Panc1 (cell line): Measurements from ENCODE around the gene TSPO2. TPM values are rescaled to one million over a fixed set of nuclear protein-coding genes. Genes with fewer than 3 reads are reported as not detected.

ENCODE experiments used
- ATAC-seq: fragments of 200-7000 bp; cut with Tn5 transposase; 2 replicates; pipeline ENCODE4 v1.9.1; 2020; ENCODE audit warnings: mild to moderate bottlenecking, moderate library complexity
- BruUV-seq: library from RNA; stranded (reverse); fragments of 400-500 nt; replicated peaks from 2 replicates; lab custom pipeline; 2021; lab: Mats Ljungman, UMichigan
- CTCF ChIA-PET: fragments of 300-600 bp; sonication (Branson Sonifier 250); formaldehyde crosslinking; loops from one replicate; lab custom pipeline; 2022; ENCODE audit warnings: antibody characterized with exemption; lab: Charles Lee
- POLR2A ChIA-PET: fragments of 300-600 bp; sonication (Branson Sonifier 250); formaldehyde crosslinking; loops from one replicate; lab custom pipeline; 2022; ENCODE audit warnings: antibody characterized with exemption; lab: Charles Lee
- DNase-seq: peaks from one replicate; pipeline ENCODE4 v3.0.0-alpha.2; 2010; ENCODE audit warnings: low read depth, low spot score
- H3K27ac ChIP-seq: 2 replicates; pipeline ENCODE4 v1.5.1; 2011; ENCODE audit warnings: mild to moderate bottlenecking, low read length, inconsistent platforms
- H3K27me3 ChIP-seq: fragments of 200-500 bp; sonication (Bioruptor generic); 2 replicates; pipeline ENCODE4 v1.6.0; 2014; ENCODE audit warnings: low read length, inconsistent platforms; ENCODE audit not compliant: control insufficient read depth, insufficient read depth
- H3K36me3 ChIP-seq: fragments of 200-500 bp; sonication (Bioruptor generic); 2 replicates; pipeline ENCODE4 v1.5.1; 2014; ENCODE audit warnings: inconsistent platforms, mild to moderate bottlenecking, low read length, moderate library complexity; ENCODE audit not compliant: control insufficient read depth, insufficient read depth
- H3K4me1 ChIP-seq: 2 replicates; pipeline ENCODE4 v1.5.1; 2011; ENCODE audit warnings: inconsistent platforms, mild to moderate bottlenecking, low read length, moderate library complexity; ENCODE audit not compliant: control insufficient read depth, insufficient read depth
- H3K4me3 ChIP-seq, 2 experiments: 2 replicates each; pipeline ENCODE4 v1.5.1; 2011 to 2012; ENCODE audit warnings: low read depth in 2 of 2, low read length in 2 of 2, mild to moderate bottlenecking in 2 of 2, inconsistent platforms in 1 of 2, moderate library complexity in 1 of 2
- H3K9me3 ChIP-seq: fragments of 200-500 bp; sonication (Bioruptor generic); 2 replicates; pipeline ENCODE4 v1.5.1; 2014; ENCODE audit warnings: low read depth, mild to moderate bottlenecking, inconsistent platforms, low read length, moderate library complexity; ENCODE audit not compliant: control insufficient read depth, insufficient read depth
- POLR2AphosphoS5 ChIP-seq: IDR thresholded peaks from 2 replicates; pipeline ENCODE4 v1.6.1; 2012; ENCODE audit warnings: mild to moderate bottlenecking, low read depth, low read length, moderate library complexity
- SIN3A ChIP-seq: IDR thresholded peaks from 2 replicates; pipeline ENCODE4 v1.6.1; 2012; ENCODE audit warnings: low read depth, mild to moderate bottlenecking, low read length, moderate library complexity, borderline replicate concordance; ENCODE audit not compliant: insufficient read depth
- TCF7L2 ChIP-seq: IDR thresholded peaks from 2 replicates; pipeline ENCODE4 v1.6.1; 2011; ENCODE audit warnings: mild to moderate bottlenecking, low read depth, low read length, inconsistent platforms
- in situ Hi-C: cut with HindIII; loops from 2 replicates; pipeline ENCODE4 v1.10.0; 2016; ENCODE audit warnings: low sequenced_read_pairs, low pct_unique_long_range_greater_than_20kb
- intact Hi-C: fragments of 100-400 bp; cut with micrococcal nuclease; formaldehyde crosslinking; loops from one replicate; pipeline ENCODE4 v1.10.0; 2022; ENCODE audit not compliant: unreplicated experiment
- total RNA-seq: library from RNA; stranded (reverse); gene quantifications from one replicate; pipeline ENCODE4 v1.2.1, GENCODE V29; 2021; ENCODE audit not compliant: unreplicated experiment
- TF ChIP-seq, protein P1 (sequence below): fragments of 450-650 bp; IDR thresholded peaks from 2 replicates; pipeline ENCODE4 v1.5.1; 2017; ENCODE audit warnings: mild to moderate bottlenecking
- TF ChIP-seq, protein P2 (sequence below), 2 experiments: IDR thresholded peaks; 2 replicates each; pipeline ENCODE4 v1.6.1; 2011 to 2012; ENCODE audit warnings: low read depth in 2 of 2, control low read depth in 1 of 2, low read length in 1 of 2, mild to moderate bottlenecking in 1 of 2, moderate library complexity in 1 of 2; ENCODE audit not compliant: insufficient read depth in 1 of 2

The TSPO2 gene
- total RNA-seq, 1 experiment from 2014 or later, result not detected

DNA sequence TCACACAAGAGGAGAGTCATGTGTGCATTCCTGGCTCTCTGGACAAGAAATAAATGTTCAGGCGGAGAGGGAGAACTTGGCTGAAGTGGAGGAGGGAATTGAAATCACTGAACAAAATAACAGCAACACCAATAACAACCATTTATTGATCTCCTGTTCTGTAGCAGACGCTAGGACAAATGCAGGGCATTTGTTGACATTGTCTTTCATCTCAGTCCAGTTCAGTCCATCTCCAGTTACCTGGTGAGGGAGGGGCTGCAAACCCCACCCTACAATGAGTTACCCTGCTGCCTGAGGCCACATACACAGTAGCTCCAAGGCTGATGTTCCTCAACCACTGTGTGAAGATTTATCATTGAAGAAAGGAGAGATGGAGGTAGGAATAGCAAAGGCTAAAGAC, 30.6 kb upstream of the TSPO2 start:
- CTCF ChIA-PET, result no interaction called here
- no peak for TF ChIP-seq SIN3A
- TF ChIP-seq, protein P1, sequence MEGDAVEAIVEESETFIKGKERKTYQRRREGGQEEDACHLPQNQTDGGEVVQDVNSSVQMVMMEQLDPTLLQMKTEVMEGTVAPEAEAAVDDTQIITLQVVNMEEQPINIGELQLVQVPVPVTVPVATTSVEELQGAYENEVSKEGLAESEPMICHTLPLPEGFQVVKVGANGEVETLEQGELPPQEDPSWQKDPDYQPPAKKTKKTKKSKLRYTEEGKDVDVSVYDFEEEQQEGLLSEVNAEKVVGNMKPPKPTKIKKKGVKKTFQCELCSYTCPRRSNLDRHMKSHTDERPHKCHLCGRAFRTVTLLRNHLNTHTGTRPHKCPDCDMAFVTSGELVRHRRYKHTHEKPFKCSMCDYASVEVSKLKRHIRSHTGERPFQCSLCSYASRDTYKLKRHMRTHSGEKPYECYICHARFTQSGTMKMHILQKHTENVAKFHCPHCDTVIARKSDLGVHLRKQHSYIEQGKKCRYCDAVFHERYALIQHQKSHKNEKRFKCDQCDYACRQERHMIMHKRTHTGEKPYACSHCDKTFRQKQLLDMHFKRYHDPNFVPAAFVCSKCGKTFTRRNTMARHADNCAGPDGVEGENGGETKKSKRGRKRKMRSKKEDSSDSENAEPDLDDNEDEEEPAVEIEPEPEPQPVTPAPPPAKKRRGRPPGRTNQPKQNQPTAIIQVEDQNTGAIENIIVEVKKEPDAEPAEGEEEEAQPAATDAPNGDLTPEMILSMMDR, result no peak
- no peak for TF ChIP-seq POLR2AphosphoS5
- TF ChIP-seq TCF7L2, result no peak
- TF ChIP-seq, protein P2, sequence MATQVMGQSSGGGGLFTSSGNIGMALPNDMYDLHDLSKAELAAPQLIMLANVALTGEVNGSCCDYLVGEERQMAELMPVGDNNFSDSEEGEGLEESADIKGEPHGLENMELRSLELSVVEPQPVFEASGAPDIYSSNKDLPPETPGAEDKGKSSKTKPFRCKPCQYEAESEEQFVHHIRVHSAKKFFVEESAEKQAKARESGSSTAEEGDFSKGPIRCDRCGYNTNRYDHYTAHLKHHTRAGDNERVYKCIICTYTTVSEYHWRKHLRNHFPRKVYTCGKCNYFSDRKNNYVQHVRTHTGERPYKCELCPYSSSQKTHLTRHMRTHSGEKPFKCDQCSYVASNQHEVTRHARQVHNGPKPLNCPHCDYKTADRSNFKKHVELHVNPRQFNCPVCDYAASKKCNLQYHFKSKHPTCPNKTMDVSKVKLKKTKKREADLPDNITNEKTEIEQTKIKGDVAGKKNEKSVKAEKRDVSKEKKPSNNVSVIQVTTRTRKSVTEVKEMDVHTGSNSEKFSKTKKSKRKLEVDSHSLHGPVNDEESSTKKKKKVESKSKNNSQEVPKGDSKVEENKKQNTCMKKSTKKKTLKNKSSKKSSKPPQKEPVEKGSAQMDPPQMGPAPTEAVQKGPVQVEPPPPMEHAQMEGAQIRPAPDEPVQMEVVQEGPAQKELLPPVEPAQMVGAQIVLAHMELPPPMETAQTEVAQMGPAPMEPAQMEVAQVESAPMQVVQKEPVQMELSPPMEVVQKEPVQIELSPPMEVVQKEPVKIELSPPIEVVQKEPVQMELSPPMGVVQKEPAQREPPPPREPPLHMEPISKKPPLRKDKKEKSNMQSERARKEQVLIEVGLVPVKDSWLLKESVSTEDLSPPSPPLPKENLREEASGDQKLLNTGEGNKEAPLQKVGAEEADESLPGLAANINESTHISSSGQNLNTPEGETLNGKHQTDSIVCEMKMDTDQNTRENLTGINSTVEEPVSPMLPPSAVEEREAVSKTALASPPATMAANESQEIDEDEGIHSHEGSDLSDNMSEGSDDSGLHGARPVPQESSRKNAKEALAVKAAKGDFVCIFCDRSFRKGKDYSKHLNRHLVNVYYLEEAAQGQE (IDR thresholded peaks at IDR 0.05; ENCODE audit: insufficient read depth in 1 of 2, low read depth in 2 of 2, low read length in 1 of 2), result no peak
- BruUV-seq, result no TSS peak

DNA sequence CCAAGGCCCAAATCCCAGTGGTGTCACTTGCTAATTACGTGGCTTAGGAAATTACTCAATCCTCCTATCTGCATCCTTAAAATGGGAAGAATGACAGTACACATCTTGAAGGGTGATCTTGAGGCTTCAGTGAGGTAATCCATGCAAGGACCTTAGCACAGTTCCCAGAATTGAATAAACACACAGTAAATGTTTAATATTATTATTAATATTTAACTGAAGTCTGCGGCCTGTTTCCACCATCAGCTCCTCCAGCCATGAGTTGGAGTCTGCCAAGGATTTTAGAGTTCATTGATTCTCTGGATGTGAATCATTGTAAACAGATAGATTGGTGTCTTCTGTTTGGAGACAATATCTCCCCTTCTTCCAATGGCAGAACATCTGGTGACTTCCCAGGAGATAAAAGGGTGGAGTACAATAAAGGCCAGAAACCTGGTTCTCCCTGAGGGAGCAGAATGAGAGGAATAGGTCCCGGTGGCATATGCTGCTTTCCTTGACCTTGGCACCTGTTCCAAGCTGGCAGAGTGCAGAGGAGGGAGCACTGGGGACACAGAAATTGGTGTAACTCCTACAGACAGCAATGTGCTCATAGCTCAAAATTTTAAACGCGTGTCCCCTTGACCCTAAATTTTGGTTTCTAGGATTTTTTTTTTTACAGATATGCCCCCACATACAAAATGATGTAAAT, 28.7 kb upstream of the TSPO2 start:
- Histone ChIP-seq H3K27ac (peak overlapping the region; percentile 73), H3K9me3 (no peaks in the 10 kb centered on the region), H3K4me1 (peaks cover 16% of the 10 kb centered on the region), H3K27me3 (no peaks in the 10 kb centered on the region), H3K4me3 (no peak overlapping the region), H3K36me3 (no peaks in the 10 kb centered on the region)
- ChIA-PET CTCF (no interaction called here), POLR2A (interaction anchor here (0.7 kb wide), 1 partner anchor 10 kb away, joined by 4 read pairs; no protein-coding TSS in a partner anchor)
- in situ Hi-C loops, result no loop called here
- TF ChIP-seq, protein P1, result no peak
- TF ChIP-seq POLR2AphosphoS5 (no peak), SIN3A (no peak), TCF7L2 (no peak)
- TF ChIP-seq, protein P2 (IDR thresholded peaks at IDR 0.05; ENCODE audit: insufficient read depth in 1 of 2, low read depth in 2 of 2, low read length in 1 of 2), result no peak
- intact Hi-C loops, result no loop called here
- ATAC-seq (no peak), DNase-seq (no peak)
- BruUV-seq, result no TSS peak

More for the DNA sequence above, 30.6 kb upstream of the TSPO2 start:
- DNase-seq, result no peak
- no peaks in the 10 kb centered on the region for H3K9me3 ChIP-seq
- no peaks in the 10 kb centered on the region for H3K27me3 ChIP-seq
- H3K4me3 ChIP-seq, result no peak overlapping the region
- intact Hi-C loops (no loop called here), in situ Hi-C loops (no loop called here)
- POLR2A ChIA-PET, result no interaction called here
- H3K27ac ChIP-seq, result peak overlapping the region; percentile 60; the same call in 1 of the 2 replicates
- no peak for ATAC-seq
- peaks cover 3% of the 10 kb centered on the region for H3K4me1 ChIP-seq
- H3K36me3 ChIP-seq, result no peaks in the 10 kb centered on the region
